H1 (cell line): ENCODE data around the gene GALNT9. TPM values are rescaled to one million over a fixed set of nuclear protein-coding genes. Genes with fewer than 3 reads are reported as not detected.

Experiments
- EGR1 ChIP-seq: IDR thresholded peaks from 2 replicates; pipeline ENCODE4 v1.6.1; 2011; ENCODE audit warnings: low read depth, low read length, borderline replicate concordance
- GTF2F1 ChIP-seq: IDR thresholded peaks from 2 replicates; pipeline ENCODE4 v1.6.1; 2012; ENCODE audit warnings: low read depth, low read length, improper control_type of control experiment, borderline replicate concordance
- NANOG ChIP-seq: IDR thresholded peaks from 2 replicates; pipeline ENCODE4 v1.6.1; 2011; ENCODE audit warnings: low read length, low read depth, mild to moderate bottlenecking, inconsistent platforms; ENCODE audit not compliant: insufficient read depth, poor library complexity, severe bottlenecking
- PHF8 ChIP-seq: fragments of 200-600 bp; sonication (generic); conservative IDR thresholded peaks from 2 replicates; pipeline ENCODE4 v1.7.1; 2012; ENCODE audit warnings: low read depth, mild to moderate bottlenecking, inconsistent platforms, low read length, moderate library complexity
- POU5F1 ChIP-seq: IDR thresholded peaks from 2 replicates; pipeline ENCODE4 v1.6.1; 2011; ENCODE audit warnings: low read depth, mild to moderate bottlenecking, low read length, moderate library complexity
- SAP30 ChIP-seq: fragments of 300-600 bp; sonication (generic); IDR thresholded peaks from 2 replicates; pipeline ENCODE4 v1.7.1; 2012; ENCODE audit warnings: low read length, moderate library complexity, mild to moderate bottlenecking, inconsistent platforms; ENCODE audit not compliant: insufficient read depth, insufficient replicate concordance
- SP1 ChIP-seq: IDR thresholded peaks from 2 replicates; pipeline ENCODE4 v1.6.1; 2011; ENCODE audit warnings: low read depth, low read length
- TAF1 ChIP-seq: IDR thresholded peaks from 2 replicates; pipeline ENCODE4 v1.6.1; 2011; ENCODE audit warnings: mild to moderate bottlenecking, low read depth, low read length
- polyA plus RNA-seq, 7 experiments: library from polyadenylated mRNA; depleted of rRNA in 3 of 7; stranded (reverse) in 5 of 7; unstranded in 2 of 7; fragments of >200 nt in 5 of 7; fragments of 200-250 nt in 2 of 7; gene quantifications; 1 replicate in 5 of 7; 2 replicates in 1 of 7; 4 replicates in 1 of 7; pipeline versions ENCODE4 v1.2.1 to v1.2.3, GENCODE V29; 2011 to 2013; ENCODE audit warnings: missing spikeins in 2 of 7, mixed read lengths in 2 of 7
- total RNA-seq: library from RNA; stranded (reverse); fragmentation: NEBNext Ultra II Directional; extraction: Animal tissue kit (Norgen Biotek cat#: 25700); gene quantifications from 2 replicates; pipeline ENCODE4 v1.2.1, GENCODE V29; 2021
- TF ChIP-seq, protein P1 (sequence below): IDR thresholded peaks from 2 replicates; pipeline ENCODE4 v1.6.1; 2012; ENCODE audit warnings: low read length, inconsistent platforms

GALNT9 gene
- total and polyA plus RNA-seq, 2 of the 8 experiments (the other 6 are each of a cell fraction or from before 2014, with no cell fraction given) = 2.0 to 3.6 TPM

DNA sequence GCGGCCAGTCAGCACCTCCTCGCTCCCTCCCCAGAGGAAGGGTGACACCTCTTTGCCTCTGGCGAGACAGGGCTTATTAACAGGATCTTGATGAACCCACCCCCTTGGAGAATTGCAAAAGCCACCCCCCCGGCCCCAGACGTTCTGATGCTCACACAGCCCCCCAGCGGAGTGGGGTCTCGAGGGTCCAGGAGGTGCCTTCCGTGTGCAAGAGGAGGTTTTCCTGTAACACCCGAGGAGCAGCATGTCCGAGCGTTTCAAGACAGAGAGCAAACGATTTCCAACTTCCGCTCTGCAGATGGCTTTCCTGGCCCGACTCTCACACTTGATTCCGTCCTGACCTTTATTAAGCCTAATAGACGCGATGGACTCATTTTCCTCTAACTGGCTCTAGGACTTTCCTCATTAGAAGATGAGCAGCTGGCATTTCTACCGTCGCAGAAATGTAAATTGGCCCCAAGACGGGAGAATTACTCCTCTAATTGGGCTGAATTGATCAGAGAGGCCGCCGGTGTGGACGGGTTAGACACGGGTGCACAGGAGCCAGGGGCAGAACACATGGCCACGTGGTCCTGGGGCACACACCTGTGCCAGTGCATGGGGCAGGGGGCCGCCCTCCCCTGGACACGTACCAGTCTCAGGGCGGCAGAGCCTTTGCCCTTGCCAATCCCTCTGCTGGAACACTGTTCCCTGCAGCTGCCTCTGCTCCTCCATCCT lies 100.8 kb downstream of the GALNT9 start (continued):
- no peak for TF ChIP-seq GTF2F1
- no peak for TF ChIP-seq NANOG
- TF ChIP-seq SAP30 = no peak
- TF ChIP-seq POU5F1 = no peak
- TF ChIP-seq PHF8 = no peak
- no peak for TF ChIP-seq EGR1
- TF ChIP-seq, protein P1, sequence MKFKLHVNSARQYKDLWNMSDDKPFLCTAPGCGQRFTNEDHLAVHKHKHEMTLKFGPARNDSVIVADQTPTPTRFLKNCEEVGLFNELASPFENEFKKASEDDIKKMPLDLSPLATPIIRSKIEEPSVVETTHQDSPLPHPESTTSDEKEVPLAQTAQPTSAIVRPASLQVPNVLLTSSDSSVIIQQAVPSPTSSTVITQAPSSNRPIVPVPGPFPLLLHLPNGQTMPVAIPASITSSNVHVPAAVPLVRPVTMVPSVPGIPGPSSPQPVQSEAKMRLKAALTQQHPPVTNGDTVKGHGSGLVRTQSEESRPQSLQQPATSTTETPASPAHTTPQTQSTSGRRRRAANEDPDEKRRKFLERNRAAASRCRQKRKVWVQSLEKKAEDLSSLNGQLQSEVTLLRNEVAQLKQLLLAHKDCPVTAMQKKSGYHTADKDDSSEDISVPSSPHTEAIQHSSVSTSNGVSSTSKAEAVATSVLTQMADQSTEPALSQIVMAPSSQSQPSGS = no peak
- no peak for TF ChIP-seq TAF1
- no peak for TF ChIP-seq SP1
- TF ChIP-seq, all 59 proteins: peak for 0
